Fibroblast of villous mesenchyme (primary cell): ENCODE measurements around the gene KMT2B. TPM values are rescaled to one million over a fixed set of nuclear protein-coding genes. Genes with fewer than 3 reads are reported as not detected.

Source experiments
- DNase-seq: peaks from one replicate; pipeline ENCODE4 v3.0.0-alpha.2; 2010; ENCODE audit warnings: low read depth
- H3K4me3 ChIP-seq: 2 replicates; pipeline ENCODE4 v1.5.1; 2011; ENCODE audit warnings: low read depth, mild to moderate bottlenecking, low read length
- total RNA-seq: library from RNA; depleted of rRNA; stranded (reverse); fragments of >200 nt; gene quantifications from 2 replicates; pipeline ENCODE4 v1.2.3, GENCODE V29; 2012
- TF ChIP-seq, protein P1 (sequence below): IDR thresholded peaks from 2 replicates; pipeline ENCODE4 v1.5.1; 2012; ENCODE audit warnings: low read depth, mild to moderate bottlenecking, low read length; ENCODE audit not compliant: insufficient read depth

KMT2B gene
- total RNA-seq, 1 donor, result 5.6 TPM

DNA sequence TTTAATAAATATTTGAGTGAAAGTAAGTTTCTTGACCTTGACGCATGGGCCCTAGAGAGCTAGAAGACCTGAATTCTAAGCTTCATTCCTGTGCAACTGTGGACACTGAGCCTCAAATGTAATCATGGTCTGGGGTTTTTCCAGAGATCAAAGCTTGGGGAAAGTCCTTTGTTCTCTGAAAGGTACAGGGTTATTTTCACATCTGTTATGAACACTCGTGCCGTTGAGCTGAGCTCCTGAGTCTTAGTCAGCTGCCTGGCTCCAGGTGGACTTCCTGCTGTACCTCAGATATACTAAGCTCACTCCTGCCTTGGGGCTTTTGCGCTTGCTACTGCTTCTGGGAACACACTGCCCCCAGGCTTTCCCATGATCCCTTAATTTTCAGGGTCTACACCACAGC lies 21.0 kb upstream of the KMT2B start:
- no peak overlapping the region for H3K4me3 ChIP-seq
- TF ChIP-seq, protein P1, sequence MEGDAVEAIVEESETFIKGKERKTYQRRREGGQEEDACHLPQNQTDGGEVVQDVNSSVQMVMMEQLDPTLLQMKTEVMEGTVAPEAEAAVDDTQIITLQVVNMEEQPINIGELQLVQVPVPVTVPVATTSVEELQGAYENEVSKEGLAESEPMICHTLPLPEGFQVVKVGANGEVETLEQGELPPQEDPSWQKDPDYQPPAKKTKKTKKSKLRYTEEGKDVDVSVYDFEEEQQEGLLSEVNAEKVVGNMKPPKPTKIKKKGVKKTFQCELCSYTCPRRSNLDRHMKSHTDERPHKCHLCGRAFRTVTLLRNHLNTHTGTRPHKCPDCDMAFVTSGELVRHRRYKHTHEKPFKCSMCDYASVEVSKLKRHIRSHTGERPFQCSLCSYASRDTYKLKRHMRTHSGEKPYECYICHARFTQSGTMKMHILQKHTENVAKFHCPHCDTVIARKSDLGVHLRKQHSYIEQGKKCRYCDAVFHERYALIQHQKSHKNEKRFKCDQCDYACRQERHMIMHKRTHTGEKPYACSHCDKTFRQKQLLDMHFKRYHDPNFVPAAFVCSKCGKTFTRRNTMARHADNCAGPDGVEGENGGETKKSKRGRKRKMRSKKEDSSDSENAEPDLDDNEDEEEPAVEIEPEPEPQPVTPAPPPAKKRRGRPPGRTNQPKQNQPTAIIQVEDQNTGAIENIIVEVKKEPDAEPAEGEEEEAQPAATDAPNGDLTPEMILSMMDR, result no peak
- no peak for DNase-seq

DNA sequence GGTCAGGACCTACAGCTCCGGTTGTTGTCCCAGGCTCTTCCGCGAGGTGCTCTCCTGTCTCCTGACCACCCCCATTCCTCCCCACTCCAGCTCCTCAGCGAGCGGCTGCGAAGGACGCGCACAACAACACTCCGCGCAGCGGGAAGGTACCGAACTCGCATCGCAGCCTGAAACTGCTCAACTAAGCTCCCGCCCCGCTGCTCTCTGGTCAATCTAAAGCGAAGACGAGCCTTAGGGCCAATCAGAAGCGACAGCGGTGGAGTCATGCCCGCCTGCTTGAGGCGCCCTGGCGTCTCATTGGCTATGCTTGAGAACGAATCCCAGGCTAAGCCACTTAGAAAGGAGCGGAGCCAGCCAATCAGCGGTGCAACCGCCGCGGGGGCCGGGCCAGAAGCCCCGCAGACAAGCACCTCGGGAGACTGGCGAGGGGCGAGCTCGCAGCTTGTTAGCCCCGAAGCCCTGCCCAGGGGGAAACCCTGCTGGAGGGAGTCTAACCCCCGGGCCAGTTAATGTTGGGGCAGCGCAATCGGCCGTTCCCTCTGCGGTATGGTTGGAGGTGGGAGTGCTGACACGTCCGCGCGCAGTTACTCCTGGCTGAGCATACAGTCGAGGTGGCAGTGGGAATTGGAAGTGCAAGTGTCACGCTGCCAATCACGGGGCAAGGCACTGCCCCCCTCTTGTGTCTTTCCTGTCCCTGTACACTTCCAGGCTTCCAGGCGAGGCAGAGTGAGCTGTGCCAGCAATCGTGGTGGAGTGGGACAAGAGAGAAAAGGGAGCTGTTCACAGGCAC lies 15.4 kb upstream of the KMT2B start:
- TF ChIP-seq, protein P1, result no peak
- DNase-seq, result peak; percentile 98
- peak overlapping the region; percentile 74 for H3K4me3 ChIP-seq

DNA sequence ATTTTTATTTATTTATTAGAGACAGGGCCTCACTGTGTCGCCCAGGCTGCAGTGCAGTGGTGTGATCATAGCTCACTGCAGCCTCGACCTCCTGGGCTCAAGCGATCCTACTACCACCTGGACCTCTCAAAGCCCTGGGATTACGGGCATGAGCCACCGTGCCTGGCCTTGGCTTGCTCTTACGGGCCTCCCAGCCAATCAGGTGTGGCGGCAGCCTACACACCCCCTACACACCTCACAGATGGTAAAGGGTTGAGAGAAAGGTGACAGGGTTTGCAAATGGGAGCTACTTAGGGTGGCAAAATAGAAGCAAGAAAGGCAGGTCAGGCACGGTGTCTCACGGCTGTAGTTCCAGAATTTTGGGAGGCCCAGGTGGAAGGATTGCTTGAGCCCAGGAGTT lies 14.5 kb upstream of the KMT2B start:
- H3K4me3 ChIP-seq, result no peak overlapping the region
- DNase-seq, result no peak
- TF ChIP-seq, protein P1, result no peak

DNA sequence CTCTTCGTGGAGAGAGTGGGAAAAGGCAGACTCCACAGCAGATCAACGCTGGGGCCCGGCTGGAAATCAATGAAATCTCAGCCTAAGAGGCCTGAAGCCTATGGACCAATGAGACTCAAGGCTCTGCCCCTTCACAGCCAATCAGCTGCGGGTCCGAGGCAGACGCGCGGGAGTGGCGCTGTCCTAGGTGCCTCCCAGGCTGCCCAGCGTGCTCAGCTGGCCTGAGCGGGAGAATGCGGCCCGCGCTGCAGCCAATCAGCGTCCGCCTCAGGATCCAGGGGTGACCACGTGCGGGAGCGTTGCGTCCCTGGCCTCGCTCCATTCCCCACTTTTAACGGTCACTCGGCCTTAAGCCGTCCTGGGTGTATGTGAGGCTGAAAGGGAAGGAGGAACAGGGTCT lies 13.6 kb upstream of the KMT2B start, which contains the start of gene ZBTB32:
TSS of gene ZBTB32 (plus strand) at position 341 of the 400 bp plus-strand sequence. CDS start 10,069 bp downstream, outside the sequence.
- peak; percentile 76 for DNase-seq
- TF ChIP-seq, protein P1, result no peak
- H3K4me3 ChIP-seq, result no peak within 1 kb of the TSS

DNA sequence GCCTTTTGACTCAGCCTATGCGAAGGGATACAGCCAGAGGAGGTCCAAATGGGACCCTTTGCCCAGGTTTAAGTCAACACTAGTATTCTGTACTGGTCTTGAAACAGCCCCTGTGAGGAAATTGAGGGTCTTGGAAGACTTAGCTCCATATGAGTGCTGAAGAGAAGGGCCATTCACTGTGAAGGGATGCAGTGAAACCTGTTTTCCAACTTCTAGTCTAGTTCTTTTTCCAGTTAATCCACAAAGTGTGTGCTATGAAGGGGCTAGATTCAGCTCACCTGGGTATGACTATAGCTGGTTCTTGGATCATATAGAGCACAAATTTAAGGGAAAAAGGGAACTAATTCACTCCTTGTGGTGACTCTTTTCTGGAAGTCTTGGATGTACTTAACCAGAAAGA lies 9.4 kb upstream of the KMT2B start:
- TF ChIP-seq, protein P1, result no peak
- no peak for DNase-seq
- H3K4me3 ChIP-seq, result no peak overlapping the region

DNA sequence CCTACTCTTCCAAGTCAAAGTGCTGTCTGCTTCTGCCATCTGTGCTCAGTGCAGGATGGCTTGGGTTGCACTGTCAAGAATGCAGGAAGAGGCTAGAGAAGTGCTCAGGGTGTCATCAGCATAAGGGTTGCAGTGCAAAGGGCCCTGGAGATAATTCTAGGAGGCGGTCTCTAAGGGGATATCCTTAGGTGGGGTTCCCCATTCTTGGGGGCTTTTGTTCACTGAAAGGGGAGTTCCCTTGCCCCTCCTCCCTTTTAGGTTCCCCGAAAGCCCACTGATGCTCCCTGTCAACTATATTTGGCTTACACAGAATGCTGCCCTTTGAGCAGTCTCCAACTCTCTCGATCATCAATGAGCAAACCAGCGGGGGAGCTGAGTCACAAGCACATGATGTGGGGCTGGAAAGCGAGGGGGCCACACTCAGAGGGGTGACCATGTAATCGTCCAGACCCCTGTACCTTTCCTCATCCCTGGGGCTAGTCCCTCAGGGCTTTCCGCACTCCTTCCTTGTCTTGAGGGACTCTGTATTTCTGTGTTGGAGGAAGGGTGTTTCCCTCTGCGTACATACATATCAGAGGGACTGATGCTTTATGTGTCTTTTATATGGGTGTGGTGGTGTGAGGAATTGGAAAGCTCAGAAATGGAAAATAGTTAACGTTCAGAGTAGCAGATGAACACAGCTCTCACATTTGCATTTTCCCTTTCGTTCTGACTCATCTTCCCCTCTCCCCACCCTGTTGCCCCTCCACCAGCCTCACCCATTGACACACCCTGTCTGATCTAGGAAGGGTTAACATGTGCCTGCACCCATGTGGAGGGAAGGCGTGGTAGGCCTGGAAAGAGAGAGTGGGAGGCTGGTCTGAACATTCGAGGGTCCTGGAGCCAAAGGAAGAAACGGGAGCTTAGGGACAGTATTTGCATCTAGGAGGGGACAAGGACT lies 6.7 kb upstream of the KMT2B start:
- no peak overlapping the region for H3K4me3 ChIP-seq
- TF ChIP-seq, protein P1, result no peak
- no peak for DNase-seq
